Activated naive CD4-positive, alpha-beta T cell treated with anti-CD3 and anti-CD28 coated beads, Interleukin-2, amount 50 U/mL, for 16 hours (primary cell): ENCODE measurements around the gene ARID3A.

ENCODE experiments used
- DNase-seq: peaks from one replicate; pipeline ENCODE4 v3.0.0-alpha.2; 2020

The ARID3A gene

DNA sequence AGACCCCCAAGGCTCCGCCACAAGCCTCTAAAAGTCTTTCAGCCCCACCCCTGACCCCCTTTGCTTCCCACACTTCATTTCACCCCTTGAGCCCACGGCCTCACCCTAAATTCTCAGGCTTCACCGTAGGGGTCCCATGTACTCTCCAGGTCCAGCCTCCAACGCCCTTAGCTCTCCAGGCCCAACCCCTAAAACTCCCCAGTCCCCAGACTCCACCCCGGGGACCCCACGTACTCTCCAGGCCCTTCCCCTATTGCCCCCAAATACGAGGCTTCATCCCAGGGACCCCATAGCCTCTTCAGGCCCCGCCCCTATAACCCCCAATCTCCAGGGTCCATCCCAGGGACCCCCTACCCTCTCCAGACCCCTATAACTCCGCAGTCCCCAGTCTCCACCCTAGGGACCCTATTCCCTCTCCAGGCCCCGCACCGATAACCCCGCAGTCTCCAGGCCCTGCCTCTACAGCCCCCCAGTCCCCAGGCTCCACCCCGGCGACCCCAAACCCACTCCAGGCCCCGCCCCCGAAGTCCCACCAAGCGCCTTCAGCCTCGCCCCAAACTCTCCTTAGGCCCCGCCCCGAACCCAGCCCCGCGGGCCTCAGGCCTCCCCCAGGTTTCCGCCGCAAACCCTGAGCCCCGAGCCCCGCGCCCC lies 33.5 kb upstream of the ARID3A start:
- DNase-seq: no peak

DNA sequence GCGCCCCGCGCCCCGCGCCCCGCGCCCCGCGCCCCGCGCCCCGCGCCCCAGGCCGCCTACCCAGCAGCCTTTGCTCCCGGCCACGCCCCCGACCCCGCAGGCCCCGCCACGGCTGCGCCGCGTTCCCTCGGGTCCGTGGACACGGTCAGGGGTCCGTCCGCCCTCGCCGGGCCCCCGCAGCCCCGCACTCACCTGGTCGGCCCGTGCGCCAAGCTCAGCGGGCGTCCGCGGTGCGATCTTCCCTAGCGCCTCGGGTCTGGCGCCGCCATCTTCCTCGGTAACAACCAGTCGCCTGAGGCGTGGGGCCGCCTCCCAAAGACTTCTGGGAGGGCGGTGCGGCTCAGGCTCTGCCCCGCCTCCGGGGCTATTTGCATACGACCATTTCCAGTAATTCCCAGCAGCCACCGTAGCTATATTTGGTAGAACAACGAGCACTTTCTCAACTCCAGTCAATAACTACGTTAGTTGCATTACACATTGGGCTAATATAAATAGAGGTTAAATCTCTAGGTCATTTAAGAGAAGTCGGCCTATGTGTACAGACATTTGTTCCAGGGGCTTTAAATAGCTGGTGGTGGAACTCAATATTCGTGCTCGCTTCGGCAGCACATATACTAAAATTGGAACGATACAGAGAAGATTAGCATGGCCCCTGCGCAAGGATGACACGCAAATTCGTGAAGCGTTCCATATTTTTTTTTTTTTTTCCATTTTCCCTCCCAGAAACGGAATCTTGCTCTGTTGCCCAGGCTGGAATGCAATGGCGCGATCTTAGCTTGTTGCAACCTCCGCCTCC lies 32.7 kb upstream of the ARID3A start, which contains the start of the genes MED16 and RNU6-9:
Gene MED16, minus strand, starts transcription at position 294 of the 796 bp plus-strand sequence. CDS start 2,056 bp downstream, outside the sequence.
Gene RNU6-9, plus strand, starts transcription at position 591 of the 796 bp plus-strand sequence.
- DNase-seq: peak; percentile 90

DNA sequence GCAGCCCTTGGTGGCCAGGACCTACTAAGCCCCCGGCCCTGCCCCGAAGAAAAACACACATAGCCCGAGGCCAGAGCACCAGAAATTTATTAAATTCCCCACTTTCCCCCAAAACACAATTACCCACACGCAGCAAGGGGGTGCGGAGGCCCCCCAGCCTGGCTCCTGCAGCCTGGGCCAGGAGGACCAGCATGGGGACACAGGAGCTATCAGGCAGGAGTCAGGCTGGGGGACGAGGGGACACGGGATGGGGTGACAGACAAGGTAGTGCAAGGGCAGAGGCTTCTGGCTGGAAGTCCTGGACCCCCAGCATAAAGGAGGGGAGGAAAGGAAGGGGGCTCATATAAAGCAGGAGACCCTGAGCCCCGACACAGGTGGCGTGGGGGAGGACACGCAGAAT lies 29.4 kb upstream of the ARID3A start:
- DNase-seq: no peak

DNA sequence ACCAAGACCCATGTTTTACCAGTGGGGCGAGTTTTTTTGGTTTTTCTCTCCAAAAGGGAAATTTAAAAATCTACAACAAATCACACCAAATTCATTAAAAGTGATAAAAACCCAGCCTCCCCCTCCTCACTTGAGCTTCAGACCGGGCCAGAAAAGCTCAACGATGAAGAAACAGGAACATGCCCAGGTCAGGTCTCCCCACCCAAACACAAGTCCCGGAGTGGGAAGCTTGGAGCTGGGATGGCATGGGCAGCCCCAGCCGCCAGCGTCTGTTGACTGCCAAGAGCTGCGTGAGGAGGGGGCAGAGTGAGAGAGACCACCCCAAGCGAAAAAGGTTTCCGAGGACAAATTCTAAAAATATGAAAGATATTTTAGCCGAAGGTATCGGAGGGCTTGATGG lies 28.8 kb upstream of the ARID3A start:
- DNase-seq: no peak

DNA sequence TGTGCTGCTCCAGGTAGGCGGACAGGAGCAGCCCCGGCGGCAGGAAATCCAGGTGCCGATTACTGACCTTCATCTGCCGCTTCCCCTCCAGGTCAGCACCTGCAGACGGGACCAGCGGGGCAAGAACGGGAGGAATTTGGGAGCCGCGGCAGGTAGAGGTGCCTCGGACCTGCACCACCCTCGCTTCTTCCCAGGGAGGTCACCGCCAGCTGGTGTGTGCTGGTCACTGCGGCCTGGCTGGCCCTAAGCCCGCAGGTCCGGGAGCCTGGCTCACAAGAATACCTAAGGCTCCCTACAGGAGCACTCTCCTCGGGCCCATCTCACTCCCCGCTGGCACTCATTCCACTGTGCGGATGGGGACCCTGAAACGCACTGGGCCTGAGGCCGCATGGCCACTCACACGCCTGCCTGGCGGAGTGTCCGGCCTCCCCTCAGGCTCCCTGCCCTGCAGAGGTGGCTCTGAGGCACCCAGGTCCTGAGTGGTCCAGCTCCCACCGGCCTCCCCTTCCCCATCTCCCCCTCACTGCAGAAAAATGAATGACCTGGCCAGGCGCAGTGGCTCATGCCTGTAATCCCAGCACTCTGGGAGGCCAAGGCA lies 28.3 kb upstream of the ARID3A start:
- no peak for DNase-seq

DNA sequence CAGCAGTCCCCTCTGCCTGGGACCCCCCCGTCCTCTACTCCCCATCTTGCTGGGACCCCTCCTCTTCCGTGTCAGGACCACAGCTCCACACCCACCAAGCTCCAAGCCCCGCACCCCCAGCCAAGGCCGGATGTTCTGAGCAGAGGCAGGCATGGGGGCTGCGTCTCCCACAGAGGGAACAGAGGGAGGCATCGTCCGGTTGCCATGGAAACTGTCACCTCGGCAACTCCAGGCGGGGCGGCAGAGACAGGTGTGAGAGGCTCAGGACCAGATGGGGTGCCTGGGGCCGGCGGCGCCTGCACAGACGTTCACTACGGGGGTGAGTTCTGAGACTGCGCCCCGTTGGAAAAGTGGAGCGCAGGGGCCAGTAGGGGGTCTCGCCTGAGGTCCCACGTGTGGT lies 27.2 kb upstream of the ARID3A start:
- no peak for DNase-seq

DNA sequence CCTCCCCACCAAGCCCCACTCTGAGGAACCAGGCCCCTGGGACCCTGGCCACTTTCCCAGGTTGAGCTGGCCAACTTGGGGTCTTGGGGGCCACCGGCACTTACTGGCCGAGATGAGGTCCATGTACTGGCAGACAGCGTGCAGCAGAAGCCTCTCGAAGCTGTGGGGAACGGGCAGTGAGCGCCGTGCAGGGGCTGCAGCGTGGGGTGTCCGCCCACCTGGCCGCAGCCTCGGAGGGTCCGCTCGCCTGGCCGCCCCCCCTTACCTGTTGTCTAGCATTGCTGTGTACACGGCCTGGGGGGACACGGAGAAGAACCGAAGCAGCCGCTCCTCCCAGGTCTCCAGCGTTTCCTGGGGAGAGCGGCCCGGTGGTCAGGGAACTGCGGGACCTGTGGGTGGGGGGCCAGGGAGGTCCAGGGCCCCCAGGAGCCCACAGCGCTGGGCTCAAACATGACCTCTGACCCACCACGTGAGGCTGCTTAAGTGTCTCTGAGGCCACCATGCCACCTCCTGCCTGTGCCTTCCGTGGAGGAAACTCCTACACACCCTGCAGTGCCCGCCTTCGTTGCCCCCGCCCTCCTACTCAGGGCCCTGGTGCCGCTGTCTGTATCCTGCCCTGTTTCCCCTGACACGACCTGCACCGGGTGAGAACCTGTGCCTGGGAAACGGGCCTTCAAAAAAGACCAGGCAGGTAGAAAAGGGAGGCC lies 26.3 kb upstream of the ARID3A start:
- DNase-seq: no peak

DNA sequence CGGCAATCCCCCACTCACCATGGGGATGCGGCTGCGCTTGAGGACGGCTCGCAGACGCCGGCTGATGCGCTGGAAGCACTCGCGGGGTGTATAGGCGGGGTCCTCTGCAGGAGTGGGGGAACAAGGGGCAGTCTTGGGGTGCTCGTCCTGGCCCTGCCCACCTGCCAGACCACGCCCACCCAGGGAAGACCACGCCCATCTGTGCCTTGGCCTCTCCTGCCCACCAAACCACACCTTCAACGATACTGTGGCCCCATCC lies 25.9 kb upstream of the ARID3A start:
- no peak for DNase-seq

DNA sequence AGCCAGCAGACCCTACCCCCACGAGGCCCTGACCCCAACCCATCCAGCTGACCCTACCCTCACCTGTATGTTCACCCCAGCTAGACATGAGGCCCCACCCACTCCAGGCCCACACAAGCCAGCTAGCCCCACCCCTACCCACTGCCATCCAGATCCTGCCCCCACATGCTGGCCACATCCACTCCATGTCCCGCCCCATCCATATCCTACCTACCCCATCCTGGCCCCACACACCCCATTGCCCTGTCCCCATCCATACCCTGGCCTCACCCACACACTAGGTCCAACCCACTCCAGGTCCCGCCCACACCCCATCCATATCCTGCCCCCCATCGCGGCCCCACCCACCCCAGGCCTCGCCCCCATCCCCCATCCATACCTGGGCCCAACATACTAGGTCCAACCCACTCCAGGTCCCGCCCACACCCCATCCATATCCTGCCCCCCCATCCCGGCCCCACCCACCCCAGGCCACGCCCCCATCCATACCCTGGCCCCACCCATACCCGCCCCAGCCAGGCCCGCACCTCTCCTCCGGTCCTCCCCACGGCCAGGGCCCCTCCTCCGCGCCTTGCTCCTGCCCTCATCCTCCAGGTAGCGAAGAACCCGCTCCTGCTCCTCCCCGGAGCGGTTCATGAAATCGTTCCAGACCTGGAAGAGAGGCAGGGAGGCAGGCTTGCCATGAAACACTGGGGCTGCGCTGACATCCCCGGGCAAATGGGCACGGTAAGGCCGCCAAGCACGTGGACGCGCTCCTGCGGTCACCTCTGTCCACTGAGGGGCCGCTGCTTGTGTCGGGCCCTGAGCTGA lies 25.3 kb upstream of the ARID3A start:
- no peak for DNase-seq

DNA sequence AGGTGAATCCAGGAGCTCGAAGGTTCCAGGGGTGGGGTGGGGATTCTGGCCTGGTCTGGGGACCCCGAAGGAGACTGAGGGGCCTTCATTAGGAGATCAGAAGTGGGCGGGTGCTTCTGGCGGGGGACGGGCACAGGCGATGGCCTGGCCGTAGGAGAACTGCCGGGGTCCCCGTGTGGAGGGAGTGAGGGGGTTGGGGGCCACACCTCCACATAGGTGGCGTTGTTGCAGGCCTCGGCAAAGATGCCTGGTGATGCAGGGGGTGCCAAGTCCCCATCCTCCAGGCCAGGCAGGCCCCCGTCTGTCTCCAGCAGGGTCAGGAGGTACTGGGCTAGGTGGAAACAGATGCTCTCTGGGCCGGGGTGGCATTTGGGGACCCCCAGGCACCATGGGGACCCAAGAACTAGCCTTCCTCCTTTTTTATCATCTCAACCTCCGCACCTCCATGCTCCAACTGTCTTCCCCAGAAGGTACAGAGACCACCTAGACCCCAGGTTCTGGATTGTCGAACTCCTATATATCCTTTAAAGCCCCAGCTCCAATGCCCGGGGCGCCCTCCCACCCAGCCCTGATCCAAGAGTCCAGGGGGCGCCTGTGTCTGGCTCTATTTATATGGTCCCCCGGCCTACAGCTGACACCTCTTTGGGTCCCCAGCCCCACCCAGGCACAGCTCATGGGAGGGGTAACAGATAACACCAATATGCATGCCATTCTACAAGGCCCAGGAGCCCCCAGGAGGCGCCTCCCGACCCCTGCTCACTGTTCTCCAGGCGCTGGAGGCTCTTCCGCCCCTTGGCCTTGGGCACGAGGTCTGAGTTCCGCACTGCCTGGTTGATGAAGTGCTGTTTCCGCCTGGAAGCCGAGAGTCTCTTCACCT lies 24.4 kb upstream of the ARID3A start:
- DNase-seq: no peak

DNA sequence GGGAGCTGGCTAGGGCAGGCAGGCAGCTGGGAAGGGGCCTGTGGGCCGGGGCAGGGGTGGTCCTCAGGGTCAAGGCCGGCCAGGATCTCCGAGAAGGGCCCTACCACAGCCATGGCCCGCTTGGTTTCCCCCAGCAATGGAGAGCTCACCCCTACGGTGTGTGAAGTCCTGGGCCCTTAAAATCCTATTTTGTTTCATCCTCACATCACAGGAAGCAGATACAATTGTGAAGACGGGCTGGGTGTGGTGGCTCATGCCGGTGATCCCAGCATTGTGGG lies 23.8 kb upstream of the ARID3A start:
- no peak for DNase-seq

DNA sequence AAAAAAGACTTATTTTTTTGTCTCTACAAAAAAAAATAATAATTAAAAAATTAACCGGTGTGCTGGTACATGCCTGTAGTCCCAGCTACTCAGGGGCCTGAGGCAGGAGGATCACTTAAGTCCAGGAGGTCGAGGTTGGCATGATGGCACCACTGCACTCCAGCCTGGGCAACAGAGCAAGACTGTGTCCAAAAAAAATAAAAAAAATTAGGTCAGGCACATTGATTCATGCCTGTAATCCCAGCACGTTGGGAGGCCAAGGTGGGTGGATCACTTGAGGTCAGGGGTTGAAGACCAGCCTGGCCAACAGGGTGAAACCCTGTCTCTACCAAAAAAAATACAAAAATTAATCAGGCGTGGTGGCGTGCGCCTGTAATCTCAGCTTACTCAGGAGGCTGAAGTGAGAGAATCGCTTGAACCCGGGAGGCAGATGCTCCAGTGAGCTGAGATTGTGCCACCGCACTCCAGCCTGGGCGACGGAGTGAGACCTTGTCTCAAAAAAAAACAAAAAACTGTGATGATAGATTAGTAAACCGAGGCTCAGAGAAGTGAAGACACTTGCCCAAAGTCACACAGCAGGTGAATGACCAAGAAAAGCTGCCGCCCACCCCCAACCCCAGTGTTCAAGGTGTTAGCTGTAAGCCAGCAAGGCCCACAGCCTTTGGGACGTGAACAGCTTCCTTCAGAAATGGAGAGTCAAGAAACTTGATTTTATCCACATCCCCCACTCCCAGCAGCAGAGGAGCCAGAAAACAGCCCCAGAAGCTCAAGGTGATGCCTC lies 23.2 kb upstream of the ARID3A start:
- no peak for DNase-seq

DNA sequence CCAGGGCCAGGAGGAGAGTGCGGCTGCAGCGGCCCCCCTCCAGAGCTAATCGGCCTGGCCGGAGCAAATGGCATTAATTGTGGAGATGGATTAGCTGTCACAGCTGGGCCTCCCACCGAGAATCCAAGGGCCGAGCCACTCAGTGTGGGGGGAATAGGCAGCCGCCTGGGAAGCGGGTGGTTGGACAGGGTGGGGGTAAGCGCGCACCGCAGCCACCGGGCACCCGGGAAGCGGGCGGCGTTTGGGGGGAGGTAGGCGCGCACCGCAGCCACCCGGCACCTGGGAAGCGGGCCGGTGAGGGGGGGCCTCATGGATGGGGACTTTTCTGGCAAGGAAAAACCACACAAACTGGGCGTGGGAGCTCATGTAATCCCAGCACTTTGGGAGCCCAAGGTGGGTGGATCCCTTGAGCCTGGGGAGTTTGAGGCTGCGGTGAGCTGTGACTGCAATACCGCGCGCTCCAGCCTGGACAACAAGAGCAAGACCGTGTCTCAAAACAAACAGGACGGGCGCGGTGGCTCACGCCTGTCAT lies 22.5 kb upstream of the ARID3A start:
- DNase-seq: no peak

DNA sequence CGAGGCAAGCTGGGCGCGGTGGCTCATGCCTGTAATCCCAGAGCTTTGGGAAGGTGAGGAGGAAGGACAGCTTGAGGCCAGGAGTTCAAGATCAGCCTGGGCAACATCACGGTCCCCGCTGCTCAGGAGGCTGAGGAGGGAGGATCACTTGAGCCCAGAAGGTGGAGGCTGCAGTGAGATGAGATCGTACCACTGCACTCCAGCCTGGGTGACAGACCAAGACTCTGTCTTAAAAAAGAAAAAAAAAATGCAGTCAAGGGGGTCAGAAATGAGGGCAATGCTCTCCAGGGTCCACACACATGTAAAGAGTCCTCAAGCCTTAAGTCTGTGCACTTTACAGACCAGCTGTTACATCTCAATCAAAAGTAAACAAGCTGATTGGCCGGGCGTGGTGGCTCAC lies 21.3 kb upstream of the ARID3A start:
- no peak for DNase-seq

DNA sequence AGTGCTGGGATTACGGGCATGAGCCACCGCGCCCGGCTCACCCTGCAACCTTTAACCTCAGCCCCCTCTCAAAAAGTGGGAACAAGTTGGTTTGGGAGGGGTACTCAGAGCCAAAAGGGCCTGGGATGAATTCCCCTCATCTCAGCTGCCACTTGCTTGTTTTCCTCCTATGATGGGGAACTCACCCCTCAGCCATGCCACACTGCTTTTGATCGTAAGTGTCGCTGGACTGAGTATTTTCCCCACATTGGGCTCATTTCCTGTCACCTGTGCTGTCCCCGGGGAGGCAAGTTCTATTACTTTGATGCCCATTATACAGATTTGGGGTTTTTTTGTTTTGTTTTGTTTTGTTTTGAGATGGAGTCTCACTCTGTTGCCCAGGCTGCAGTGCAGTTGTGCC lies 19.4 kb upstream of the ARID3A start:
- no peak for DNase-seq

DNA sequence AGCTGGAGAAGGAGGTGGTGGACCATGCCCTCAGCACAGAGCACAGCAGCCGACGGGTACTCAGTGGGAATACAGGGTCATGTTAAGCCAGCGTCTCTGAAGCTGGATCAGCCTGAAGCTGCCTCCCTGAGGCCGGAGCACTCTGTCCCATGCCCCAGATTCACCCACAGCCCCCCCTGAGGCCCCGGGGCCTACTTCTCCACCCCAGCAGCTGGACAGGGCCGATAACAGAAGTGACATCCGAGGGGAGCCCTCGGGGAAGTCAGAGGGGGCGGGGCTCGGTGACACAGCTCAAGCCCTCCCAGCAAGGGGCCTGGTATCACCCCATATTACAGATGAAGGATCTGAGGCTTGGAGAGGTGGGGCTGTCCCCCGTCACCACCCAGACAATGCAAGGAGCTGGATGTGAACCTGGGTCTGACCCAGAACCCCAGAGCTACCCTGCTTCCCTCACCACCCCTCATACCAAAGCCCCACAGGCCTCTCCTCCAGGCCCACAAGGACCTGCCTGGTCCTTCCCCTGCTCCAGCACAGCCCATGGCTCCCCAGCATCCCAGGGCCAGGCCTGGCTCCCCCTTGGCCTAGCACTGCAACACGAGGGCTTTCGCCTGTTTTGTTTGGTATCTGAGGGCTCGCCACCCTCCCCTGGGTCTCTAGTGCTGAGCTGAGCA lies 18.5 kb upstream of the ARID3A start:
- no peak for DNase-seq

DNA sequence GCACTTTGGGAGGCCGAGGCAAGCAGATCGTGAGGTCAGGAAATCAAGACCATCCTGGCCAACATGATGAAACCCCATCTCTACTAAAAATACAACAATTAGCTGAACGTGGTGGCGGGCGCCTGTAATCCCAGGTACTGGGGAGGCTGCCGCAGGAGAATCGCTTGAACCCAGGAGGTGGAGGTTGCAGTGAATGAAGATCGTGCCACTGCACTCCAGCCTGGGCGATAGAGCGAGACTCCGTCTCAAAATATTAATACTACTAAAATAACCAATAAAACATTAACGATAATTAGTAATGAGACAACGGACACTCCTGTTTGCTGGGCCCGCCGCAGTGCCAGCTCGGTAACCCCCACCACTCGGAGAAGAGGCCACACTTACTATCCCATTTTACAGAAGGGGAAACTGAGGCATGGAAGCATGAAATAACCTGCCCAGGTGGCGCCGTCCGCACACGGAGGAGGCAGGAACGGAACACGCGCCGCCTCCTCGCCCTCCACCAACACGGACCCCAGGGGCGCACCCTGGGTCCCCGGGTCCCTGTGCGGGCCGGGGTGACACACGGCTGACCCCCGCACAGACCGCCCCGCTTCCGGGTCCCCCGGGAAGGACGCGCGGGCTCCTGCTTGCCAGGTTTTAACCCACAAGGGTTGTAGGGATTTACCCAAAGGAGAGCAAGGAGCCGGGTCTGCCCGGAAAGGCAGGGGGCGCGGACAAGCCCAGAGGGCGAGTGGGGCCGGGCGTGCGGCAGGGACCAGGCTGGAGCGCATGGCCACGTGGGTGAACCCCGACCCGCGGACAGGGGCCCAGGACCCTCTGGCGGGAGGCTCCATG lies 14.4 kb upstream of the ARID3A start:
- DNase-seq: no peak

DNA sequence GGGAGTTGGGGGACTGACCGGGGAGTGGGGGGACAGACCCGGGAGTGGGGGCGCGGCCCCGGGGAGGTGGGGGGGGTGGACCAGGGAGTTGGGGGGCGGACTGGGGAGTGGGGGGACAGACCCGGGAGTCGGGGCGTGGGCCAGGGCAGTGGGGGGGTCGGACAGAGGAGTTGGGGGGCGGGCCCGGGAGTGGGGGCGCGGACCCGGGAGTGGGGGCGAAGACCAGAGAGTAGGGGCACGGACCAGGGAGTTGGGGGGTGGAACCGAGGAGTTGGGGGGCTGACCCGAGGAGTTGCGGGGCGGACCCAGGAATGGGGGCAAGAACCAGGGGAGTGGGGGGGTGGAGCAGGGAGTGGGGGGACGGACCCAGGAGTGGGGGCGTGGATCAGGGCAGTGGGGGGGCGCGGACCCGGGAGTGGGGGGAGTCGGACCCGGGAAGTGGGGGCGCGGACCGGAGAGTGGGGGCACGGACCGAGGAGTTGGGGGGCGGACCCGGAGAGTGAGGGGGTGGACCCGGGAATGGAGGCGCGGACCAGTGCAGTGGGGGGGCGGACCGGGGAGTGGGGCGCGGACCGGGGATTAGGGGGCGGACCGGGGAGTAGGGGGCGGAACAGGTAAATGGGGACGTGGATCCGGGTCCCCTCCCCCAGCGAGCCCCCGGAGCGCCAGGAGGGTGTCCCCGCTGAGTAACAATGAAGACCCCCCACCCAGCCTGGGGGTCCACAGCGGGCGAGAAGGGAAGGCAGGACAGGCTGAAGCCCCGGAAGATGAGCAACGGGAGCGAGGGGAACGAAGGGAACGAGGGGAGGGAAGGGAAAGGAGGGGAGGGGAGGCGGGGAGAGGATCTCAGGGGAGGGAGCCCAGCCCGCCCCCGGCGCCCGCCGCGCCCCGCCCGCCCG lies 13.4 kb upstream of the ARID3A start:
- peak; percentile 39 for DNase-seq
